Activated T-cell treated with anti-CD3 and anti-CD28 coated beads, Interleukin-2, amount 50 U/mL, for 4 hours (primary cell): ENCODE results near the gene CCNT2. TPM values are rescaled to one million over a fixed set of nuclear protein-coding genes. Genes with fewer than 3 reads are reported as not detected.
"Not testable (repeated sequence)": the region's sequence is repeated elsewhere in the genome, so short reads cannot be mapped to it uniquely, and the experiment has no call there.

ENCODE experiments used
- ATAC-seq, 2 donors: fragments of 200-7000 bp; cut with Tn5 transposase; one replicate each; pipeline ENCODE4 v1.10.0; 2021
- DNase-seq: peaks from one replicate; pipeline ENCODE4 v3.0.0-alpha.2; 2020
- H3K27me3 Mint-ChIP-seq: one replicate; pipeline ENCODE4 v1.8.0; 2021; ENCODE audit warnings: low read depth, mixed read lengths
- H3K36me3 Mint-ChIP-seq: one replicate; pipeline ENCODE4 v1.8.0; 2022; ENCODE audit warnings: mixed read lengths; ENCODE audit not compliant: insufficient read depth
- H3K4me1 Mint-ChIP-seq: one replicate; pipeline ENCODE4 v1.8.0; 2021; ENCODE audit warnings: low read depth, mixed read lengths
- H3K4me3 Mint-ChIP-seq: one replicate; pipeline ENCODE4 v1.8.0; 2021; ENCODE audit warnings: mild to moderate bottlenecking, moderate library complexity, mixed read lengths
- H3K9me3 Mint-ChIP-seq: one replicate; pipeline ENCODE4 v1.8.0; 2021; ENCODE audit warnings: mixed read lengths
- total RNA-seq, 3 donors: library from RNA; stranded (reverse); gene quantifications; one replicate each; pipeline ENCODE4 v1.2.1, GENCODE V29; 2021

The CCNT2 gene
- total RNA-seq, 3 donors from 2014 or later: 24.2 to 30.9 (median 26.5) TPM

- not testable (repeated sequence) for H3K36me3 Mint-ChIP-seq, ATAC-seq, DNase-seq, H3K4me1 Mint-ChIP-seq, H3K9me3 Mint-ChIP-seq, H3K4me3 Mint-ChIP-seq, H3K27me3 Mint-ChIP-seq
Observed at GRCh38 chr2:134907441-134908116, 11.0 kb upstream of the CCNT2 start.

GRCh38 chr2:134910763-134911399, 7.7 kb upstream of the CCNT2 start:
- Mint-ChIP-seq H3K9me3 (peaks cover 6% of the 10 kb centered on the region), H3K36me3 (peaks cover 6% of the 10 kb centered on the region), H3K4me3 (no peak overlapping the region), H3K27me3 (no peaks in the 10 kb centered on the region), H3K4me1 (no peaks in the 10 kb centered on the region)
- no peak for ATAC-seq
- DNase-seq: no peak

- Mint-ChIP-seq H3K36me3 (peaks cover 6% of the 10 kb centered on the region), H3K4me3 (no peak overlapping the region), H3K9me3 (peaks cover 6% of the 10 kb centered on the region), H3K27me3 (no peaks in the 10 kb centered on the region), H3K4me1 (no peaks in the 10 kb centered on the region)
- ATAC-seq (no peak), DNase-seq (no peak)
Observed at GRCh38 chr2:134911400-134911785, 7.2 kb upstream of the CCNT2 start.

- no peak overlapping the region for H3K4me3 Mint-ChIP-seq
- peaks cover 6% of the 10 kb centered on the region for H3K9me3 Mint-ChIP-seq
- peaks cover 6% of the 10 kb centered on the region for H3K36me3 Mint-ChIP-seq
- H3K27me3 Mint-ChIP-seq: no peaks in the 10 kb centered on the region
- DNase-seq: no peak
- no peak for ATAC-seq
- H3K4me1 Mint-ChIP-seq: peaks cover 8% of the 10 kb centered on the region
Observed at GRCh38 chr2:134912361-134912760, 6.3 kb upstream of the CCNT2 start.

GRCh38 chr2:134917360-134917865, 1.2 kb upstream of the CCNT2 start:
- DNase-seq: no peak
- no peaks in the 10 kb centered on the region for H3K9me3 Mint-ChIP-seq
- ATAC-seq: no peak
- peak overlapping the region; percentile 97 for H3K4me3 Mint-ChIP-seq
- H3K4me1 Mint-ChIP-seq: peaks cover 28% of the 10 kb centered on the region
- peaks cover 7% of the 10 kb centered on the region for H3K36me3 Mint-ChIP-seq
- H3K27me3 Mint-ChIP-seq: no peaks in the 10 kb centered on the region

- Mint-ChIP-seq H3K36me3 (peaks cover 10% of the 10 kb centered on the region), H3K27me3 (no peaks in the 10 kb centered on the region), H3K4me1 (peaks cover 34% of the 10 kb centered on the region), H3K4me3 (peak overlapping the region; percentile 97), H3K9me3 (no peaks in the 10 kb centered on the region)
- peak; percentile 74 to 76 for ATAC-seq
- DNase-seq: peak; percentile 78
Observed at GRCh38 chr2:134917888-134918525, 615 bp upstream of the CCNT2 start.

- ATAC-seq (peak; percentile 14 to 16), DNase-seq (peak; percentile 28)
- Mint-ChIP-seq H3K9me3 (no peaks in the 10 kb centered on the region), H3K4me1 (peaks cover 49% of the 10 kb centered on the region), H3K27me3 (no peaks in the 10 kb centered on the region), H3K36me3 (peaks cover 12% of the 10 kb centered on the region), H3K4me3 (peak overlapping the region; percentile 97)
Observed at GRCh38 chr2:134919341-134920210, 954 bp downstream of the CCNT2 start.

GRCh38 chr2:134924912-134925311, 6.3 kb downstream of the CCNT2 start:
- ATAC-seq (no peak), DNase-seq (no peak)
- H3K9me3 Mint-ChIP-seq: no peaks in the 10 kb centered on the region
- H3K4me3 Mint-ChIP-seq: no peak overlapping the region
- H3K36me3 Mint-ChIP-seq: peaks cover 30% of the 10 kb centered on the region
- H3K27me3 Mint-ChIP-seq: no peaks in the 10 kb centered on the region
- peaks cover 75% of the 10 kb centered on the region for H3K4me1 Mint-ChIP-seq

GRCh38 chr2:134926231-134926931, 7.8 kb downstream of the CCNT2 start:
- Mint-ChIP-seq H3K4me3 (peak overlapping the region; percentile 46), H3K27me3 (no peaks in the 10 kb centered on the region), H3K9me3 (no peaks in the 10 kb centered on the region), H3K4me1 (peaks cover 83% of the 10 kb centered on the region), H3K36me3 (peaks cover 34% of the 10 kb centered on the region)
- ATAC-seq: no peak
- DNase-seq: no peak

GRCh38 chr2:134927195-134927594, 8.6 kb downstream of the CCNT2 start:
- no peaks in the 10 kb centered on the region for H3K27me3 Mint-ChIP-seq
- DNase-seq (no peak), ATAC-seq (peak in 1 of 2 donors; percentile 43)
- H3K36me3 Mint-ChIP-seq: peaks cover 35% of the 10 kb centered on the region
- no peaks in the 10 kb centered on the region for H3K9me3 Mint-ChIP-seq
- H3K4me3 Mint-ChIP-seq: no peak overlapping the region
- H3K4me1 Mint-ChIP-seq: peaks cover 83% of the 10 kb centered on the region

- ATAC-seq (no peak), DNase-seq (no peak)
- Mint-ChIP-seq H3K4me3 (no peak overlapping the region), H3K36me3 (peaks cover 25% of the 10 kb centered on the region), H3K4me1 (peaks cover 64% of the 10 kb centered on the region), H3K9me3 (no peaks in the 10 kb centered on the region), H3K27me3 (no peaks in the 10 kb centered on the region)
Observed at GRCh38 chr2:134932864-134933526, 14.4 kb downstream of the CCNT2 start.

GRCh38 chr2:134933732-134934131, 15.1 kb downstream of the CCNT2 start:
- Mint-ChIP-seq H3K27me3 (no peaks in the 10 kb centered on the region), H3K4me1 (peaks cover 60% of the 10 kb centered on the region), H3K36me3 (peaks cover 28% of the 10 kb centered on the region), H3K9me3 (no peaks in the 10 kb centered on the region), H3K4me3 (no peak overlapping the region)
- ATAC-seq (no peak), DNase-seq (no peak)

- peaks cover 60% of the 10 kb centered on the region for H3K4me1 Mint-ChIP-seq
- H3K36me3 Mint-ChIP-seq: peaks cover 28% of the 10 kb centered on the region
Observed at GRCh38 chr2:134934150-134934549, 15.5 kb downstream of the CCNT2 start.

More at GRCh38 chr2:134934150-134934549, 15.5 kb downstream of the CCNT2 start:
- H3K4me3 Mint-ChIP-seq: no peak overlapping the region
- H3K9me3 Mint-ChIP-seq: no peaks in the 10 kb centered on the region
- ATAC-seq: no peak
- DNase-seq: no peak
- H3K27me3 Mint-ChIP-seq: no peaks in the 10 kb centered on the region
